Uterus (tissue), 4 donors: ENCODE results near the gene PCNX2. TPM values are rescaled to one million over a fixed set of nuclear protein-coding genes. Genes with fewer than 3 reads are reported as not detected.

ENCODE experiments used
- DNase-seq, 2 donors: peaks; one replicate each; pipeline ENCODE4 v3.0.0-alpha.2; 2019 to 2020
- H3K27ac ChIP-seq, 2 donors: fragments of 200-600 bp; sonication (generic); 1 replicate in 1 of 2; 2 replicates in 1 of 2; pipeline ENCODE4 v1.5.1; 2016 to 2018
- H3K27me3 ChIP-seq, 2 donors: fragments of 200-600 bp; sonication (generic); one replicate each; pipeline ENCODE4 v1.5.1; 2018 to 2019; ENCODE audit warnings: control low read depth in 1 of 2
- H3K36me3 ChIP-seq, 2 donors: fragments of 200-600 bp; sonication (generic); one replicate each; pipeline ENCODE4 v1.5.1; 2019; ENCODE audit warnings: control low read depth in 1 of 2
- H3K4me1 ChIP-seq, 2 donors: fragments of 200-600 bp; sonication (generic); one replicate each; pipeline ENCODE4 v1.5.1; 2018 to 2019; ENCODE audit warnings: control low read depth in 1 of 2
- H3K4me3 ChIP-seq, 2 donors: fragments of 200-600 bp; sonication (generic); 1 replicate in 1 of 2; 2 replicates in 1 of 2; pipeline ENCODE4 v1.5.1; 2018 to 2019; ENCODE audit warnings: mild to moderate bottlenecking in 1 of 2
- H3K9me3 ChIP-seq, 2 donors: fragments of 200-600 bp; sonication (generic); one replicate each; pipeline ENCODE4 v1.5.1; 2019; ENCODE audit warnings: control low read depth in 1 of 2
- CTCF ChIP-seq, 4 experiments: fragments of 200-600 bp in 2 of 4; fragments of 450-650 bp in 2 of 4; sonication (generic) in 2 of 4; IDR thresholded peaks; one replicate each; pipeline ENCODE4 v1.5.1; 2016 to 2019; ENCODE audit warnings: antibody characterized with exemption in 4 of 4, mild to moderate bottlenecking in 2 of 4, moderate library complexity in 1 of 4
- POLR2A ChIP-seq, 2 donors: fragments of 450-650 bp; IDR thresholded peaks; one replicate each; pipeline ENCODE4 v1.6.1; 2016; ENCODE audit warnings: antibody characterized with exemption in 2 of 2, mild to moderate bottlenecking in 1 of 2, moderate library complexity in 1 of 2
- intact Hi-C: fragments of 100-400 bp; cut with DNase I; formaldehyde crosslinking; loops from one replicate; pipeline ENCODE4 v1.15.1; 2023; ENCODE audit warnings: low total_unique reads
- total RNA-seq, 4 donors: library from RNA; depleted of rRNA in 3 of 4; stranded (reverse); fragments of >200 nt in 3 of 4; gene quantifications; one replicate each; pipeline versions ENCODE4 v1.1.0 to v1.2.4, GENCODE V29; 2014 to 2023
- donor health status: DM: yes; HTN: yes; CAD: no.

PCNX2 gene
- total RNA-seq, 4 donors from 2014 or later, result 4.1 to 36.2 (median 14.1) TPM

DNA sequence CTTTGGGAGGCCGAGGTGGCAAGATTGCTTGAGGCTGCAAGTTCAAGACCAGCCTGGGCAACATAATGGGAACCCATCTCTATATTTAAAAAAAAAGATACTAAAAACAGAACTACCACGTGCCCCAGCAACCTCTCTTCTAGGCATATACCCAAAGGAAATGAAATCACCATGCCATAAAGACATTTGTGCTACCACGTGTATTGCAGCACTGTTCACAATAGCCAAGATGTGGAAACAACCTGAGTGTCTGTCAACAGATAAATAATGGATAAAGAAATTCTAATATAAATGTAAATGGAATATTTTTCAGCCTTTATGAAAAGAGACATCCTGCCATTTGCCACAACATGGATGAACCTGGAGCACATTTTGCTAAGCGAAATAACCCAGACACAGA lies 128.6 kb downstream of the PCNX2 start:
- Histone ChIP-seq H3K4me1 (no peaks in the 10 kb centered on the region), H3K27ac (no peak overlapping the region), H3K4me3 (no peak overlapping the region), H3K27me3 (no peaks in the 10 kb centered on the region), H3K9me3 (no peaks in the 10 kb centered on the region), H3K36me3 (no peaks in the 10 kb centered on the region)
- intact Hi-C loops, result no loop called here
- TF ChIP-seq CTCF (IDR thresholded peaks at IDR 0.05), result no peak
- no peak for TF ChIP-seq POLR2A (IDR thresholded peaks at IDR 0.05)
- DNase-seq, result no peak

DNA sequence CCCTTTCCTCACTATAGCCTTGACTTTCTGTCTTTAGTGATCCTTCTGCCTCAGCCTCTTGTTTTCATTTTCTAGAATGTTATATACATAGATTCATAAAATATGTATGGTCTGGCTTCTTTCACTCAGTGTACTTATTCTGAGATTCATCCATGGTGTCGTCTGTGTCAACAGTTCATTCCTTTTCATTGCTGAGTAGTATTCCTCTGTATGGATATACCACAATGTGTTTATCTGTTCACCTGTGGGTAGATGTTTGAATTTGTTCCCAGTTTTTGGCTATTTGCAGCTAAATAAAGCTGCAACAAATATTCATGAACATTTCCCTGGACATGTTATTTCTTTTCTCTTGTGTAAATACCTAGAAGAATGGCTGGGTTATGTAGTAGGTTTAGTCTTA lies 131.8 kb downstream of the PCNX2 start:
- Histone ChIP-seq H3K4me3 (no peak overlapping the region), H3K27me3 (no peaks in the 10 kb centered on the region), H3K27ac (no peak overlapping the region), H3K9me3 (no peaks in the 10 kb centered on the region), H3K36me3 (no peaks in the 10 kb centered on the region), H3K4me1 (no peaks in the 10 kb centered on the region)
- no peak for DNase-seq
- intact Hi-C loops, result no loop called here
- TF ChIP-seq CTCF (IDR thresholded peaks at IDR 0.05), result no peak
- TF ChIP-seq POLR2A (IDR thresholded peaks at IDR 0.05), result no peak

GRCh38 chr1:233158322-233158721 lies 137.2 kb downstream of the PCNX2 start:
- Histone ChIP-seq H3K27ac (no peak overlapping the region), H3K36me3 (no peaks in the 10 kb centered on the region), H3K9me3 (no peaks in the 10 kb centered on the region), H3K27me3 (no peaks in the 10 kb centered on the region), H3K4me3 (no peak overlapping the region), H3K4me1 (no peaks in the 10 kb centered on the region)
- intact Hi-C loops, result no loop called here
- no peak for DNase-seq
- TF ChIP-seq POLR2A (IDR thresholded peaks at IDR 0.05) (no peak), CTCF (IDR thresholded peaks at IDR 0.05) (no peak)

GRCh38 chr1:233157245-233157644 lies 138.3 kb downstream of the PCNX2 start:
- no peak for DNase-seq
- Histone ChIP-seq H3K9me3 (no peaks in the 10 kb centered on the region), H3K27me3 (no peaks in the 10 kb centered on the region), H3K27ac (no peak overlapping the region), H3K4me1 (no peaks in the 10 kb centered on the region), H3K36me3 (no peaks in the 10 kb centered on the region), H3K4me3 (no peak overlapping the region)
- intact Hi-C loops, result no loop called here
- TF ChIP-seq POLR2A (IDR thresholded peaks at IDR 0.05), result no peak
- no peak for TF ChIP-seq CTCF (IDR thresholded peaks at IDR 0.05)

DNA sequence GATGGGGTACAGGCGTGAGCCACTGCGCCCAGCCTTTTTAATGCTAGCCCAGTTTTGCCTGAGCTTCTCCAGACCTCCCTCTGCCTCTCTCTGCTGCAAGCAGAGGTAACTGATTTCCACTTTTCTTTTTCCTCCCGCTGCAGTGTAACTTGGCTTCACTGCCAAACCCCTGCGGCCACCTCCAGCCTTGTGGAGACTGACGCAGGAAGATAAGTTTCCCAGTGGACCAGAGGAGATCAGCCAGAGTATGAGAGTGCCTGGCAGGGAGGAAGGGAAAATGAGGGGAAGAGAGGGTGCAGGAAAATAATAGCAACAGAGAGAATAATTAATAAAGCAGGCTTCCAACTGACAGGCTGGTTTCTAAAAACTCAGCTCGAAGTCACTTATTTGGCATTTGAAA lies 143.7 kb downstream of the PCNX2 start:
- Histone ChIP-seq H3K27me3 (no peaks in the 10 kb centered on the region), H3K9me3 (no peaks in the 10 kb centered on the region), H3K36me3 (no peaks in the 10 kb centered on the region), H3K4me1 (no peaks in the 10 kb centered on the region), H3K27ac (no peak overlapping the region), H3K4me3 (no peak overlapping the region)
- TF ChIP-seq CTCF (IDR thresholded peaks at IDR 0.05) (no peak), POLR2A (IDR thresholded peaks at IDR 0.05) (no peak)
- intact Hi-C loops, result no loop called here
- DNase-seq, result no peak
